ENCODE measurements around the gene RMND5A.

Gene RMND5A

DNA sequence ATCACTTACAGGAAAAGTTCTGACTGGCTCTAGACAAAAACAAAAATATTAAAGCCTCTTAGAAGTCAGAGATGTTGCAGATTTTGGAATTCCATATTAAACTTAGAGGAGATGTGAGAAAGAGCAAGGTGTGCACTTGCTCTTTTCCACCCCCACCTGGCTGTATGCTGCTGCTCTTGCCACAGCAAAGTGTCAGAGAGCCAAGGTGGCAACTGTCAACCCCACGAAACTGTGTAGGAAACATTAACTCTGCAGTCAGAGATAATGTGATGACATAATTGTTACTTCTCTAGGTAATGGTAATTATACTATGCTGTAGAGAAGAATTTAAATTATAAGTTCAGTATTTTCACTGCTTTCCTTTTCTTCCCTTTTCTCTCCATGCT lies 45.2 kb downstream of the RMND5A start:
- DNase-seq (ENCODE audit: low spot score): no peak

DNA sequence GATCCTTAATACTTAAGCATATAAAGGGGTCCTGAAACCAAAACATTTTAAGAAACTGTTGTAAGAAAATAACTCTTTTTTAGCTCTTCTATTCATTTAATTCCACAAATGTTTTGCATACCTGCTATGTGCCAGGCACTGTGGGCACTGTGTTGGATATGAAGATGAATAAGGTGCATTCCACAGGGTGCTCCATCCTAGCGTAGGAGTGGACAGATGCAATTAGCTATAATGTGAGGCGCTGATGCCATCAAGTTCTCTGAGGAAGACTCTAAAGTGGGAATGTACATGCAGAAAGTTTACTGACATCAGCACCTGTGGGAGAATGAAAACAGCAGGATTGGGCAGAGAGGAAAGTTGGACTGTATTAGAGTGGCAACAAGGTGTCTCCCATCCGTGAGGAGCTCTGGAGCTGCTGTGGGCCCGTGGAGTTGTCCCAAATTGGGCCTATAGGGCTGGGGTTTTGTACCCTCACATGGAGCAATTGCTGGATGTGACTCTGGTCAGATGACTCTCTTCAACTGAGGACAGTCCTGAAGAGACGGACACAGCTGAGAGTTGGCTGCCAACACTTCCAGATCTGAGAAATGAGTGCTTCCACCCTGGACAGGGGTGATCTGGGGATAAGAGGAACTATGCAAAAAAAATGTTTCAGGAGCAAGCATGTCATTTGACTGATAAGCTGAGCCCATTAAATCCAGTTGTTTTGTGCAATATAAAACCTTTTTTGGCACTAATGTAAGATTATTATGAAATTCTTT lies 48.3 kb downstream of the RMND5A start:
- no peak for DNase-seq (ENCODE audit: low spot score)

DNA sequence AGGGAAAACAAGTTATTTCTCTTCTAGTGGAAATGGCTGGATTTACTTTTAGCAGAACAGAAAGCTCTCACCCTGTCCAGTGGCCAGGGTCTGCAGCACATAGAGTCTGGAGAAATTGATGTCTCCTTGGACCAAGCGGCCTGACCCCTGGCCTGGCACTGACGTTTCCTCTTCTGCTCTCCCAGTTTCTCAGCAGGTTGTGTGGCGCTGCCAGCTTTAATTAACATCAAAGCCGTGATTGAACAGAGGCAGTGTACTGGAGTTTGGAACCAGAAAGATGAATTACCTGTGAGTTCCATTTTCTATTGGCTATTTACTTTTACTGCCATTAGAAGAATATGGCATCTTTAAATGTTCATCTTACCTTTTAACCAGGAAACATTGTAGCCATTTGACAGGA lies 49.7 kb downstream of the RMND5A start:
- no peak for DNase-seq (ENCODE audit: low spot score)

DNA sequence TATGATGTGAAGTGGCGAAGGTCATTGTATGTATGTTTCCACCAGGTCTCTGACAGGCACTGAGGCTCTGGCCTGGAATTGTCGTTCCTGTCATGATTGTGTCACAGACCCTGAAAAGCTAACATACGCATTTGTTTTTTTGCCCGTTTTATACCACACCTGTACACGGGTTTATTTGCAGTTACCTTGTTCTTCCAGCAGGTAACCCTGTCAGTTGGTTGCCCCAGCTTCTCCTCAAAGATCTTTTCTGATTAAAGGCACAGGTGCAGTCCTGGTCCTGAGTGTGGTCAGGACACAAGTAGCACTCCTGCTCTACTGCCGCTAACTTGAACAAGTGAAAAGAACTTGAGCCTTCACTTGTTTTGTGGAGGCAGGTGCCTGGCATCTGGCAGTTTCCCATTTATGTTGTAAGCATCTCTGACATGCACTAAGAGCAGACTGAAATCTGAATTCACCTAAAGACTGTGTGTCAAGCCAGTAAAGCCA lies 50.8 kb downstream of the RMND5A start:
- DNase-seq (ENCODE audit: low spot score): no peak

DNA sequence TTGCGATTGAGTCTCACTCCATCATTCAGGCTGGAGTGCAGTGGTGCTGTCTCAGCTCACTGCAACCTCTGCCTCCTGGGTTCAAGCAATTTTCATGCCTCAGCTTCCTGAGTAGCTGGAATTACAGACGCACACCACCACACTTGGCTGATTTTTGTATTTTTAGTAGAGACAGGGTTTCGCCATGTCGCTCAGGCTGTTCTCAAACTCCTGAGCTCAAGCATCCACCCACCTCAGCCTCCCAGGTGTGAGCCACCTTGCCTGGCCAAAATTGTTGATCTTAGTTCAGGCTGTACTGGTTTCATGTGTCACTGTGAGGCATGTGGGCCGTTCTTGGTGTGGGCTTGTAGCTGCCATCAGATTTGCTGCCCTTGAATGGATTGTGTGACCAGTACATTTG lies 52.5 kb downstream of the RMND5A start:
- no peak for DNase-seq (ENCODE audit: low spot score)

DNA sequence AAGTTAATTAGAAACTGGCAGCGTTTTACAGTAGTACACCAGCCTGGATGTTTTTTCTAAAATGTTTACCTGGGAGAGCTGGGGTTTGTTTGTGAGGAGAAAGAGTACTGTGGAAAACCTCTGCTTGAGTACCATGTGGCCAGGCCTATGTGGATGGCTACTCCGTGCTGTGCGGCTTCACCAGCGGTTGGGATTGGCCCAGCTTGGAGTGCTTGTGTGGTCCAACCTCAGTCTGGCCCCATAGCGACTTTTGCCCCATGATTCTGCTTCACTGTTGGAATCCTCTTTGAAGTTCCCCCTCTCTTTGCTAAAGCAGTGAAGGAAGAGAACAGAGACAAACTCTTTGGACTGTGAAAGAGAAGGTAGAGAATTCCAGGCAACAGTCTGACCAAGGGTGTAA lies 54.8 kb downstream of the RMND5A start:
- no peak for DNase-seq (ENCODE audit: low spot score)

DNA sequence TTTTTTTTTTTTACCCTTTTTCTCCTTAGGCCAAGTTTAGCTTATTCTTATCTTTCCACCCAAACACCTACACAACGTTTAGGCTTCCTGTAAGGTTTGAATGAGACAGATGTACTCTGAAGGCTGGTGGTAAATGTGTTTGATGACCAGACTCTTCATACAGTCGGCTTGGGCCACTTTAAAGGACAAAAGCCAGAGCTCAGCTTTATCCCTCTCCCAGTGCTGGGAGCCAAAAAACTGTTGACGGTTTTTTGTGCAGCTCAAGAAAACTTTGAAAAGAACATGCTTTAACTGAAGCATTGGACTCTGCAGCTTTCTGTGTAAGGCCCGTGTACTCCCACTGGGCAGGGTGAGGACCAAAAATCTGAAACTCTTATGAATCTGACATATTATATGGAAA lies 55.2 kb downstream of the RMND5A start:
- no peak for DNase-seq (ENCODE audit: low spot score)

DNA sequence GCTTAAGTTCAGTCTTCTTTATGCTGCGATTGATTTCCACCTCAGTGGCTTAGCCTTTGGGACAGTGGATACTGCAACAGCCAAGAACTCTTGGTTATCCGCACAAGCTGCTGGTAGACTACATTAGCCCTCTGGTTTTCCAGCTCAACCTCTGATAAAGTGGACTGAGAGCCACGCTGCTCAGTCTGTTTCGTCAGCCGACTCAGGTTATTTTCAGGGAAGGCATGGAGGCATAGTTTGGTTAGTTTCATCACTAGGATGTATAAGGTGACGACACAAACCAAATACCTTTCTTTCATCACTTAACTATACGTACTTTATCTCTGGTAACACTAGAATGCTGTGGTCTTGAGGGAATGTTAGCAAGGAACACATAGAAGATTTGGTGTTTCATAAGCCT lies 56.4 kb downstream of the RMND5A start:
- no peak for DNase-seq (ENCODE audit: low spot score)

DNA sequence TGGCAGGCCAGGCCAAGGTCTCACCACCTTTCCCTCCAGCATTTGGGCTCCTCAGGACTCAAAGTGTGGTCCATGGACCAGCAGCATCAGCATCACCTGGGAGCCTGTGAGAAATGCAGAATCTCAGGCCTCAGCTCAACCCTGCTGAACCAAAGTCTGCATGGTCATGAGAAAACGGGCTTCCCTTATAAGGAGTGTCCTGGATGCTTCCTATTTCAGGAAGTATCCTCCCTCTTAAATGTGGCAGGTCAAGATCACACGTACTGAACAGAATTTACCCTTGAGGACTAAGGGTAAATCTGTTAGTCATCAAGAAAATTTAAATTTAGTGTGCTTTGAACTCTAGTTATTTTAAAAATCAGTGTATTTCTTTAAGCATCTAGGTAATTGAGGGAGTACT lies 58.9 kb downstream of the RMND5A start:
- no peak for DNase-seq (ENCODE audit: low spot score)

DNA sequence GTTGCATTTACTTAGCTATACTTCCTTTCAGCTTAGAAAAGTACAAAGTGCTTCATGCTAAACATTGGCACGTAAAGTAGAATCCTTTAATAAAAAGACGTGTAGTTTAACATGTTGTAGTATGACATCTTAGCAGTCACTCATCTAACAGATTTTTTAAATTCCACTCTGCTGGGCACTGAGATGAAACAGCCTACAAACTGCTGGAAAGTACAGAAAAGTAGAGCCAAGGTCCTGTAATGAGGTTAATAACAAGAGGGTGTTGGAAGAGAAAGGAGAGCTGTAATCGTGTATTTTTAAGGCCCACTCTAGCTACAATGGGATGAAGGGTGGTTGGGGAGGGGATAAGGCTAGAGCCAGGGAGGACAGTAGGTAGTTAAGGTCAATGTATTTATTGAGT lies 59.9 kb downstream of the RMND5A start:
- DNase-seq (ENCODE audit: low spot score): no peak

DNA sequence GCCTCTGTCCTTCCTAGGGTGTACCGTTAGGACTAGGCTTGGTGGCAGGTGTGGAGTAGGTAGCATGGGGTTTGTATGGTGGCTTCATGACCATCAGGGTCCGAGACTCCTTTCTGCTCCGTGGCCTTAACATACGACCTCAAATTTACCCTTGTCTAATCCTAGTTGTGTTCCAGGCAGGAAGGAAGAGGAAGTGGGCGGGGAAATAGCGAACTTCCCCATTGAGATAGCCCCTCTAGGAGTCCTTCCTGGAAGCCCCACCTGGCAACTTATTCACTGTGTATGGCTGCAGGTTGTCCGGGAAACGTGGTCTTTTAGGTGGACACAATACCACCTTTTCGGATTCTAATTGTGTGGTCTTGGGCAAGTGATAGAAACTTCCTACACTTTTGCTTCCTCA lies 61.3 kb downstream of the RMND5A start:
- no peak for DNase-seq (ENCODE audit: low spot score)

DNA sequence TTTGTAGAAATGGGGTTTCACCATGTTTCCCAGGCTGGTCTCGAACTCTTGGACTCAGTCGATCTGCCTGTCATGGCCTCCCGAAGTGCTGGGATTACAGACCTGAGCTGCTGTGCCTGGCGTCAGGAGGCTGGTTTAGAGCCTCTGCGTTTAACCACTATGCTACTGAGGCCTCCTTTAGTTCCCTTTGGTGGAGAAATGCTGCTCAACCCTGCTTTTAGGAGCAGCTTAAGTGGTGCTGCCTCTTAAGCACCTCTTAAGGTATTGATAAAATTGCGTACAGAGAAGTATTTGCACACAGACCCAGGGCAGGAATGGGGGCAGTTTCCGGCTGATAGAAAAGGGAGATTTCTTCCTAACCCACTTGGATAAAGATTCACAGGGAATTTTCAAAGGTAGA lies 62.7 kb downstream of the RMND5A start:
- no peak for DNase-seq (ENCODE audit: low spot score)

DNA sequence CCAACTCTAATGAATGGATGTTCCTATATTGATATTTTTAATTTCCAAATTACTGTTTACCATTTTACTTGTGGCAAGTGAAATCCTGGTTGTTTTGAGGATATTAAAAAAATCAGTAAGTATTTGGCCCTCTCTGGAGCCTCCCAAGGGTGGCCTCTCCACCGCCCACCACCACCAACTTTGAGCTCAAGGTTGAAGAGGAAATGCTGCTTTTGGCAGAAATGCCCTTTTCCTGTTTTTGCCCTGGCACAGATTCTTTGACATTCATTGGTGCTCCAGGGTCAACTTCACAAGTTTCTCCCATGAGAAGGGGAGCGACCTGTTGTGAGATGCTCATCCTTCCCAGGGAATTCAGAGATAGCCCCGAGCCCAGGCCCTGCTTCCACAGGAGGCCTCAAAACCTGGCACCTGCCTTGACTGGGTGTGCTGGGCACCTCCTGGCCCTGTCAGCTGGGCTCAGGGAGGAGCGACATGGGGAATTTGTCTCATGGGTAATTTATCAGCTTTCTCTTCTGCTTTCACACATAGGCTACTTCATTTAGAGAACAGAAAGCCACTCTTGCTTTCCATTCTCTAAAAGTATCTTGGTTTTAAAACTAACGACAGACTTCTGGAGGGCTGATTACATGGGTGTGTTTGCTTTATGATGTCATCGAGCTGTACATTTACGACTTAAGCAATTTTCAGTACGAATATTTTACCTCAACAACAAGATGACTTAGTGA lies 63.7 kb downstream of the RMND5A start:
- DNase-seq (ENCODE audit: low spot score): no peak

DNA sequence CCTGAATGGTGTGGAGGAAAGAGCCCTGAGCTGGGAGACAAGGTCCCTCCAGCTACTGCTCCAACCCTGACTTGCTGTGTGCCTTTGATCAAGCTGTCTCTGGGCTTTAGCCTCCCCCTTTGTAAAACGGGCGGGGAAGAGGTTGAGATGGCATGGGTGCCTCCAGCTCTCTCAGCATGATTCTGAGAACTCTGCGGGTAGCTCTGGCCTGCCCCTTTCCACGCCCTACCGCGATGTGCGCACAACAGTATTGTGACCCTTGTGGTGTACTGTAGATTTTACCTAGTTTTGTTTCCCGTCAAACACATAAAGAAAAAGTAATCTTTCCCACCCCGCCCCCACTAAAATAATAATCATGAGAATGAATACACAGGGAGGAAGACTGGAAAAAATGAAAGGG lies 65.4 kb downstream of the RMND5A start:
- no peak for DNase-seq (ENCODE audit: low spot score)

DNA sequence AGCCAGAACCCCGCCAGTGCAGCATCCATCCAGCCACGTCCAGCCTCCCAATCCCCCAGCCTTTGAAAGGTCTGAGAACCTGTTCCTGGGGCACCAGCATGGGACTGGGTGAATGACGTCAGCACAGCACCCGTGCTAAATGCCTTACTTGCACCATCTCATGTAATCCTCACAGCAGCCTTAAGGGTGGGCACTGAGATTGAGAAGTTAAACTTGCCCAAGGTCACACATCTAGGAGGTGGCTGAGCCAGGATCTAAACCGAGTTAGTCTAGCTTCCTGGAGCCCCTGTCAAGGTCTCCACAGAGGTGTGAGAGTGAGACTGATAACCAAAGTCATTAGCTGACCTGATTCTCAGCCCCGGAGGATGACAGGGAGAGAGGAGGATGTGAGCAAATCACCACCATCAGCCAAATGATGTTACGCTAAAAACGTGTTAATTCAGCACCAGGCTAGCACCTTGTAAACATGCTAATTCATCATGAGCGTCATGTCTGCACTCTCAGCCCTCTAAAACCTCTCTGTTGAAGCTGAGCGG lies 66.0 kb downstream of the RMND5A start:
- DNase-seq (ENCODE audit: low spot score): no peak

DNA sequence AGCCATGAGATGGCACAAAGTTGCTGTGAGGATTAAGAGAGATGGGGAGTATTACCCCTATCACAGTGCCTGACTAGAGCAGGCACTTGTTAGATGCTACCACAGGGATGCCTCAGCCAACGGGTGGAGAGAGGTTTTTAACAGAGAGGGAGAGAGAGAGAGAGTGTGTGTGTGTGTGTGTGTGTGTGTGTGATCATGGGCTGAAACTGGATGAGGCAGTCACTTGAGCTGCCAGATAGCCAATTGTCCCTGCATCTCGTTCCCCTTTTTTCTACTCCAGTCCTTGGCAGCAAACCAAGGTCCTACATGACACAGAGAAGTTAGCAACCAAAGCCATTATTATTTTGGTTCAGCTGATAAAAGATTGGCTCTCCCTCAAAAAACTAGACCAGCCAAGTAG lies 67.6 kb downstream of the RMND5A start:
- no peak for DNase-seq (ENCODE audit: low spot score)

DNA sequence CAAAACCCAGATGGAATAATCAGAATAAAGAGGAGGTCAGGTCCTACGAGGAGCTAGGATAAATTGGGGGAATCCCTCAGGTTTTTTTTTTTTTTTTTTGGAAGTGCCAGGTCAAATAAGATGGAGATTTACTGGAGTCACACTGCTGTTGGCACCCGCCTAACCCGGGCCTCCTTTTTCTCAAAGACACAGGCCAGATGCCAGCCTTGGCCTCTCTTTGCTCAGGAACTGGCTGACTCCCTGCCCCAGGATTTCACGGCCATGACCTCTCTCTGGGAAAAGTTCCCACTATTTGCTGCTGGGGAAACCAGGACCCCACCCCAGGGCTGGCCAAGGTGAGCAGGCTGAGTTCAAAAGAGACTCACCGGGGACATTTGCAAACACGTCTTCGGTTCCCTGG lies 68.1 kb downstream of the RMND5A start:
- DNase-seq (ENCODE audit: low spot score): no peak

DNA sequence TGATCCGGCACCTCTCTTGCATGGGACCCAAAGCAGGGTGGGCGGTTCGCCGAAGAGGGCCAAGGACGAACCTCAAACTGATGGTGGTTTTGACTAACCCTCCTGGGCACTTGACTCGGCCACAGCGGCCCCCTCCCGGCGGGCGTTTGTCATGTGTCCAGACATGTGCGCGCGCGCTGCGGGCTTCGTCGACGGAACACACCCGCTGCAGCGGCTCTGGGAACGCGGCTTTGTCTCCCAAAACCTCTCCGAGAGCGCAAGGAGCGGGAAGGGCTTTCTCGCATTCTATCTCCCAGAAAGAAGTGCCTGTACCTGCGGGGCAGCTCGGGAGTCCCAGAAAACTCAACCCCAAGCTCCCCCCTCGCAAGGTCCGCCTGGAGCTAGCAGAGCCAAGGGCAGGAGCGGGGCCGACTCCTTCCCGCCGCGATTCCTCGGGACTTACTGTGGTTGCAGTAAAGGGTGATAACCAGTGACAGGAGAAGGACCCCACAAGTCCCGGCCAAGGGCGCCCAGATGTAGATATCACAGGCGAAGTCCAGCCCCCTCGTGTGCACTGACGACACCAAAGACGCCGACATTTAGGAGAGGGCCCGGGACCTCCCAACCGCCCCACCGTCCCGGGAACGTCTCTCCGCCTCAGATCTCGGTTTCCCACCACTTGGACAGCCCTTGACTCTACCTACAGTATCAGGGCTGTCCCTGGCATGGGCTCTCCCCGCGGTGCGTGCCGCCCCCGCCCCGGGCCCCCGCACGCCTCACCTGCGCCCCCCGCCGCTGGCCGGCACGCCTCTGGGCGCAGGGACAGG lies 69.0 kb downstream of the RMND5A start:
- no peak for DNase-seq (ENCODE audit: low spot score)

DNA sequence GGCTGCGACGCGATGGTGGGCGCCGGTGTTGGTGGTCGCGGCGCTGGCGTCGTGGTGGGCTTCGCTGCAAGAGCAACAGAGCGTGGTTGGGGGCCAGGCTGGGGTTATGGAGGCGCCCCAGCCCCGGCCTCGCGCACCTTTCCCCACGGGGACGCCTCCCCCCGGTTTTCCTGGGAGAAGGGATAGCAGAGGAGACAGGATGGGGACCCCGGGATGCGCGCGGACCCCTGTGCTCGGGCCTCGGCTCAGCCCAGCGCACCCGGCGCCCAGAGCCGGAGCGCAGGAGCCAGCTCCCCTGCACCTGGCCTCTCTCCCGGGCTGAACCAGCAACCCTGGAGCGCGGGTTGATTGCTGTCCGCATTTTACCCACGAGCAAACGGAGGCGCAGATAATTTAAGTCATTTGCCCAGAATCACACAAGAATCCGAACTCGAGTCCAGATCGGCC lies 69.6 kb downstream of the RMND5A start:
- no peak for DNase-seq (ENCODE audit: low spot score)

DNA sequence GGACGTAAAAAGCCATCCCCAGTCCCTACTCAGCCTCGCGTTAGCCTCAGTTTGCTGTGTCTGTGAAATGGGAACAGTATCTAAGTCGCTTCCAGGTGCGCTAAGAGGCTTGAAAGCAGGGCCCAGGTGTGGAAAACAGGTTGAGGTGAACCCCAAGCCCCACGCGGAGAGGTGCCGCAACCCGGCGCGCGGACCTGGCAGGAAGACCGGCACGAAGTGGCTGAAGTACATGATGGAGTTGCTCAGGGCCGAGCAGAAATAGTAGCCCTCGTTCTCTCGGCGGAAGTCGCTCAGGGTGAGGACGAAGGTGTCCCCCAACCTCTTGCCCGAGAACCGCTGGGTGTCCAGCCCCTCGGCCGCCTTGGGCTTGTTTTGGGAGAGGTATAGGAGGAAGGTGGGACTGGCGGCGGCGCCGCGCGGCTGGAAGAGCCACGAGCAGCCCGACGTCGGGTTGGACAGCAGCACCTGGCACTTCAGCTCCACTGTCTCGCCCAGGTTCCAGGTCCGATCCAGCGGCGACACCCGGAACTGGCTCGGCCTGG lies 70.1 kb downstream of the RMND5A start:
- no peak for DNase-seq (ENCODE audit: low spot score)

DNA sequence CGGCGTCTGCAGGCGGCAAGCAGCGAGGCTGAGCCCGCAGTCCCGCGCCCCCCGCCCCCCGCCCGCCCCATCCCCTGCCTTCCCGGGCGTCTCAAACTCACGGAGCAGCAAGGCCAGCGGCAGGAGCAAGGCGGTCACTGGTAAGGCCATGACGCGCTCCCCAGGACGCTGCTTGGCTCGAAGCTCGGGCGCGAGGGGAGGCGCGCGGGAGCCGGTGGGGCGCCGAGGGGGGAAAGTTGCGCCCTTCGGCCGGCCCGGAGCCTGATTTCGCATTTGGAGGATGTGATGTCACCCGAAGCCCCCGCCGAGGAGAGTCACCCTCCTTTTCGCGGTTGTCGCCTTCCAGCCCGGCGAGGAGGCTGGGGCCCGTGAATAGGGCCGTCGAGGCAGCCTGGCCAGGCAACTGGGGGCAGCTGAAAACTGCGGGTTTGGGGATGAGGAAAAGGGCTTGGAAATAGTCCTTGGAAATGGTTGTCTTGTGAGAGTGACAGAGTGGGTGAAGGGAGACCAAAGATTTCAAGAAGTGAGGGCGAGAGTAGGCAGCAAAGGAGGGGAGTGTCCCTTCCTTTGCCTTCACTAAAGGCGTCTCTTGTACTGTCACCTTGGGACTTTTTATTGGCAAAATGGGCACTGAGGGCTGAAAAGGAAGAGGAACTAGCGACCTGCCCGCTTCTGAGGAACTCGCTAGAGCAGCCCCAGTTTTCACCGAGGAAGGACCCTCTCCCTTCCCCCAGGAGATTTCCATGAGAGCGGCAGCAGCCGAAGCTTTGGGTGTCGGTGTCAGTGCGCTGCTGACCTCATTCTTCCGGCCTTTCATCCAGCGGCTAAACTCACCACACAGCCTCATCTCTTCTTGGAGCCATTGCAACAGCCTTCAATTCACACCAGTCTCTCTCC lies 70.8 kb downstream of the RMND5A start, which contains the start of gene CD8A:
Gene CD8A, minus strand, starts transcription at position 238 of the 897 bp plus-strand sequence. Its CDS starts 88 bp downstream, at position 150.
- peak; percentile 43 for DNase-seq (ENCODE audit: low spot score)

Data from AG08395 (cell line).